GM12875 (cell line): ENCODE data around the gene GATAD2A.

ENCODE experiments used
- H3K4me3 ChIP-seq: one replicate; pipeline ENCODE4 v1.5.1; 2011; ENCODE audit warnings: low read depth, low read length, control low read depth
- CTCF ChIP-seq: IDR thresholded peaks from 2 replicates; pipeline ENCODE4 v1.5.1; 2011; ENCODE audit warnings: low read depth, mild to moderate bottlenecking, control low read depth, inconsistent platforms, low read length, moderate library complexity, borderline replicate concordance; ENCODE audit not compliant: insufficient read depth

The GATAD2A gene

DNA sequence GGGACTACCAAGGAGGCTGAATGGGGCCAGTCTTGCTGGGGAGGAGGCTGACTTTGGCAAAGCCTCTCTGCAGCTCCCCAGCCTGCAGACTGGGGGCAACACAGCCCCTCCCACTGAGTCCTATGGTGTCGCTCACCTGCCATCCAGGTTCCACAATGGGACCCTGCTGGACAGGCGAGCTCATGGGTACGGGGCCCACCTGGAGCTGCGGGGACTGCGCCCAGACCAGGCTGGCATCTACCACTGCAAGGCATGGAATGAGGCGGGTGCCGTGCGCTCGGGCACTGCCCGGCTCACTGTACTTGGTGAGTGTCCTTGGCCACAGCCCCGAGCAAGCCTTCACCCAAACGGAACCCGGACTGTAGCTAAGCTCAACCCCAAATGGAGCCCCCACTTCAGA lies 137.6 kb downstream of the GATAD2A start:
- H3K4me3 ChIP-seq = no peak overlapping the region

GRCh38 chr19:19543640-19544039 lies 138.2 kb downstream of the GATAD2A start:
- H3K4me3 ChIP-seq = no peak overlapping the region
- TF ChIP-seq CTCF = no peak

More for the DNA sequence above, 137.6 kb downstream of the GATAD2A start:
- no peak for TF ChIP-seq CTCF

GRCh38 chr19:19544257-19544953 lies 138.9 kb downstream of the GATAD2A start:
- TF ChIP-seq CTCF = no peak

GRCh38 chr19:19544954-19545591 lies 139.6 kb downstream of the GATAD2A start:
- H3K4me3 ChIP-seq = no peak overlapping the region
- TF ChIP-seq CTCF = no peak

More at GRCh38 chr19:19544257-19544953, 138.9 kb downstream of the GATAD2A start:
- H3K4me3 ChIP-seq = no peak overlapping the region

GRCh38 chr19:19545707-19546106 lies 140.2 kb downstream of the GATAD2A start:
- no peak overlapping the region for H3K4me3 ChIP-seq
- no peak for TF ChIP-seq CTCF

DNA sequence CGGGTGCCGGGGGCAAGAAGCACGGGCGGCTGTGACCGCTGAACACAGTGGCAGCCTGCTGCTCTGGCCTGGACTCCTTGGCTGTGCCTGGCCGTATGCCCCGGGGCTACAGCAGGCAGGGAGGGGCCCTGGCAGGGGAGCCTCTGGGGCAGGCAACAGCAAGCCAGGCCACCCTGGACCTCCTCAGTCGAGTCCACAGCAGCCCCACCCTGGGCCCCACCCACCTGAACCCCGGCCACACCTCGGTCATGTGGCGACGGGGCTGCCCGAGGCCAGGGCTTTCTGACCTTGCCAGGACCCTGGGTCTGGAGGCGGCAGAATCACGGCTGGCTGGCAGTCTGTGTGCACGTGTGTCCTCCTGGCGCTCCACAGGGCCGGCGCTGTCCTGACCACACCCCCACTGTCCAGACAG lies 141.3 kb downstream of the GATAD2A start:
- no peak for TF ChIP-seq CTCF

More for the DNA sequence above, 141.3 kb downstream of the GATAD2A start:
- no peak overlapping the region for H3K4me3 ChIP-seq
